HEK293 (cell line): ENCODE data around the gene FNIP1.

ENCODE experiments used
- HOXD13 ChIP-seq: sonication (generic); formaldehyde crosslinking; IDR thresholded peaks from 2 replicates; pipeline ENCODE4 v1.8.0; 2022; ENCODE audit warnings: missing genetic modification reagents, borderline replicate concordance
- KLF10 ChIP-seq: fragments of 450-650 bp; IDR thresholded peaks from 2 replicates; pipeline ENCODE4 v1.5.1; 2018; ENCODE audit warnings: missing biosample characterization, mild to moderate bottlenecking, missing genetic modification characterization
- PRDM4 ChIP-seq: fragments of 450-650 bp; formaldehyde crosslinking; IDR thresholded peaks from 2 replicates; pipeline ENCODE4 v1.5.1; 2017; ENCODE audit warnings: missing biosample characterization, missing genetic modification characterization
- YY1 ChIP-seq: fragments of 450-650 bp; formaldehyde crosslinking; IDR thresholded peaks from 2 replicates; pipeline ENCODE4 v1.5.1; 2018; ENCODE audit warnings: missing biosample characterization, missing genetic modification characterization
- ZBTB1 ChIP-seq: fragments of 450-650 bp; formaldehyde crosslinking; IDR thresholded peaks from 2 replicates; pipeline ENCODE4 v1.5.1; 2016; ENCODE audit warnings: missing biosample characterization, missing genetic modification characterization
- ZBTB26 ChIP-seq: fragments of 450-650 bp; formaldehyde crosslinking; optimal IDR thresholded peaks from 2 replicates; pipeline ENCODE3; 2016; ENCODE audit warnings: missing biosample characterization, mild to moderate bottlenecking, missing genetic modification characterization
- ZBTB44 ChIP-seq: fragments of 450-650 bp; IDR thresholded peaks from 2 replicates; pipeline ENCODE4 v1.5.1; 2018; ENCODE audit warnings: missing biosample characterization, mild to moderate bottlenecking, missing genetic modification characterization
- ZFHX2 ChIP-seq: fragments of 450-650 bp; formaldehyde crosslinking; conservative IDR thresholded peaks from 2 replicates; pipeline ENCODE4 v1.5.1; 2016; ENCODE audit warnings: missing biosample characterization, missing genetic modification characterization
- ZFP37 ChIP-seq: fragments of 450-650 bp; formaldehyde crosslinking; IDR thresholded peaks from 2 replicates; pipeline ENCODE4 v1.5.1; 2016; ENCODE audit warnings: missing biosample characterization, missing genetic modification characterization
- ZIC2 ChIP-seq: fragments of 450-650 bp; formaldehyde crosslinking; IDR thresholded peaks from 2 replicates; pipeline ENCODE4 v1.5.1; 2016; ENCODE audit warnings: missing biosample characterization, missing genetic modification characterization
- ZNF10 ChIP-seq: fragments of 450-650 bp; formaldehyde crosslinking; IDR thresholded peaks from 2 replicates; pipeline ENCODE4 v1.5.1; 2017; ENCODE audit warnings: missing biosample characterization, missing genetic modification characterization
- ZNF132 ChIP-seq: fragments of 450-650 bp; formaldehyde crosslinking; IDR thresholded peaks from 2 replicates; pipeline ENCODE4 v1.5.1; 2017; ENCODE audit warnings: missing biosample characterization, missing genetic modification characterization, borderline replicate concordance
- ZNF16 ChIP-seq: fragments of 450-650 bp; formaldehyde crosslinking; IDR thresholded peaks from 2 replicates; pipeline ENCODE4 v1.5.1; 2016; ENCODE audit warnings: low read depth, missing biosample characterization, missing genetic modification characterization
- ZNF2 ChIP-seq: fragments of 450-650 bp; formaldehyde crosslinking; IDR thresholded peaks from 2 replicates; pipeline ENCODE4 v1.5.1; 2016; ENCODE audit warnings: missing biosample characterization, missing genetic modification characterization
- ZNF26 ChIP-seq: fragments of 450-650 bp; formaldehyde crosslinking; IDR thresholded peaks from 2 replicates; pipeline ENCODE4 v1.5.1; 2016; ENCODE audit warnings: missing biosample characterization, missing genetic modification characterization
- ZNF274 ChIP-seq, 2 experiments: fragments of 200-500 bp in 1 of 2; fragments of 450-650 bp in 1 of 2; sonication (Bioruptor generic) in 1 of 2; formaldehyde crosslinking in 1 of 2; IDR thresholded peaks; 2 replicates each; pipeline versions ENCODE4 v1.5.1 to v1.6.1; 2014 to 2016; ENCODE audit warnings: borderline replicate concordance in 1 of 2, inconsistent platforms in 1 of 2, low read length in 1 of 2, missing biosample characterization in 1 of 2, missing genetic modification characterization in 1 of 2
- ZNF335 ChIP-seq: fragments of 450-650 bp; formaldehyde crosslinking; conservative IDR thresholded peaks from 2 replicates; pipeline ENCODE4 v1.5.1; 2016; ENCODE audit warnings: missing biosample characterization, missing genetic modification characterization
- ZNF366 ChIP-seq: fragments of 450-650 bp; formaldehyde crosslinking; conservative IDR thresholded peaks from 2 replicates; pipeline ENCODE4 v1.5.1; 2016; ENCODE audit warnings: missing biosample characterization, missing genetic modification characterization
- ZNF391 ChIP-seq: fragments of 450-650 bp; formaldehyde crosslinking; IDR thresholded peaks from 2 replicates; pipeline ENCODE4 v1.5.1; 2016; ENCODE audit warnings: low read depth, missing biosample characterization, missing genetic modification characterization, borderline replicate concordance
- ZNF394 ChIP-seq: fragments of 450-650 bp; formaldehyde crosslinking; IDR thresholded peaks from 2 replicates; pipeline ENCODE4 v1.5.1; 2016; ENCODE audit warnings: missing biosample characterization, missing genetic modification characterization, mild to moderate bottlenecking, moderate library complexity, borderline replicate concordance
- ZNF768 ChIP-seq: fragments of 450-650 bp; formaldehyde crosslinking; IDR thresholded peaks from 2 replicates; pipeline ENCODE4 v1.5.1; 2018; ENCODE audit warnings: missing biosample characterization, mild to moderate bottlenecking, missing genetic modification characterization
- ZNF777 ChIP-seq: fragments of 450-650 bp; formaldehyde crosslinking; IDR thresholded peaks from 2 replicates; pipeline ENCODE4 v1.5.1; 2017; ENCODE audit warnings: missing biosample characterization, missing genetic modification characterization, borderline replicate concordance
- ZSCAN23 ChIP-seq: fragments of 450-650 bp; formaldehyde crosslinking; IDR thresholded peaks from 2 replicates; pipeline ENCODE4 v1.5.1; 2016; ENCODE audit warnings: missing biosample characterization, missing genetic modification characterization
- ZSCAN30 ChIP-seq: fragments of 450-650 bp; IDR thresholded peaks from 2 replicates; pipeline ENCODE4 v1.5.1; 2018; ENCODE audit warnings: missing biosample characterization, mild to moderate bottlenecking, missing genetic modification characterization, moderate library complexity
- ZSCAN4 ChIP-seq: fragments of 450-650 bp; formaldehyde crosslinking; IDR thresholded peaks from 2 replicates; pipeline ENCODE4 v1.5.1; 2017; ENCODE audit warnings: missing biosample characterization, missing genetic modification characterization
- ZSCAN5A ChIP-seq: fragments of 450-650 bp; formaldehyde crosslinking; IDR thresholded peaks from 2 replicates; pipeline ENCODE4 v1.5.1; 2016; ENCODE audit warnings: missing biosample characterization, missing genetic modification characterization
- ZXDB ChIP-seq: fragments of 450-650 bp; formaldehyde crosslinking; IDR thresholded peaks from 2 replicates; pipeline ENCODE4 v1.5.1; 2016; ENCODE audit warnings: missing biosample characterization, missing genetic modification characterization

The FNIP1 gene

GRCh38 chr5:131796793-131797693 is at the start of gene FNIP1 (continued):
- TF ChIP-seq PRDM4 (tag by site-specific recombination) (peak; percentile 12; the same call in 1 of the 2 replicates), ZBTB26 (peak; percentile 88), ZNF132 (tag by site-specific recombination) (no peak), ZSCAN30 (tag by site-specific recombination) (peak; percentile 84), KLF10 (peak; percentile 99), ZFHX2 (tag by site-specific recombination) (peak; percentile 87), YY1 (tag by site-specific recombination) (peak; percentile 45), ZNF335 (tag by site-specific recombination) (peak; percentile 99), ZNF777 (tag by site-specific recombination) (peak; percentile 67), ZSCAN23 (0 out of 2 replicates have a peak, but pooled peaks have one; percentile 26), ZFP37 (tag by site-specific recombination) (0 out of 2 replicates have a peak, but pooled peaks have one; percentile 18), ZSCAN4 (tag by site-specific recombination) (0 out of 2 replicates have a peak, but pooled peaks have one; percentile 8), ZNF16 (no peak), ZBTB44 (tag by site-specific recombination) (0 out of 2 replicates have a peak, but pooled peaks have one; percentile 23), ZSCAN5A (tag by site-specific recombination) (0 out of 2 replicates have a peak, but pooled peaks have one; percentile 52), ZNF394 (tag by site-specific recombination) (peak; percentile 34), ZNF10 (tag by site-specific recombination) (0 out of 2 replicates have a peak, but pooled peaks have one; percentile 14), ZIC2 (tag by site-specific recombination) (peak; percentile 73), ZNF366 (tag by site-specific recombination) (peak; percentile 71), ZNF274 (IDR thresholded peaks at IDR 0.05; ENCODE audit: low read length) (no peak), ZNF274 (tag by site-specific recombination; IDR thresholded peaks at IDR 0.05; ENCODE audit: borderline replicate concordance) (no peak), ZBTB1 (tag by site-specific recombination) (no peak), ZNF768 (tag by site-specific recombination) (no peak), ZNF391 (tag by site-specific recombination) (peak; percentile 64; the same call in 1 of the 2 replicates), ZXDB (tag by site-specific recombination) (peak; percentile 92), HOXD13 (peak; percentile 35; the same call in 1 of the 2 replicates), ZNF26 (tag by site-specific recombination) (no peak), ZNF2 (tag by site-specific recombination) (0 out of 2 replicates have a peak, but pooled peaks have one; percentile 5)
